Ovary (tissue), 3 donors: ENCODE results near the gene TBC1D5.
A peak's percentile ranks its signal among the peaks of the same experiment; 100 is the strongest.

ENCODE experiments used
- EP300 ChIP-seq: sonication (generic); formaldehyde crosslinking; IDR thresholded peaks from one replicate; pipeline ENCODE4 v1.6.1; 2017; ENCODE audit warnings: antibody characterized with exemption
- POLR2A ChIP-seq: fragments of 450-650 bp; IDR thresholded peaks from one replicate; pipeline ENCODE4 v1.6.1; 2017; ENCODE audit warnings: antibody characterized with exemption, mild to moderate bottlenecking, moderate library complexity
- TF ChIP-seq, protein P1 (sequence below), 3 donors: fragments of 450-650 bp in 2 of 3; fragments of 200-600 bp in 1 of 3; IDR thresholded peaks; one replicate each; pipeline versions ENCODE4 v1.5.1 to v1.8.0; 2016 to 2022; ENCODE audit warnings: antibody characterized with exemption in 3 of 3, mild to moderate bottlenecking in 1 of 3
- donor health status: DM: no; HTN: no; CAD: no.

DNA sequence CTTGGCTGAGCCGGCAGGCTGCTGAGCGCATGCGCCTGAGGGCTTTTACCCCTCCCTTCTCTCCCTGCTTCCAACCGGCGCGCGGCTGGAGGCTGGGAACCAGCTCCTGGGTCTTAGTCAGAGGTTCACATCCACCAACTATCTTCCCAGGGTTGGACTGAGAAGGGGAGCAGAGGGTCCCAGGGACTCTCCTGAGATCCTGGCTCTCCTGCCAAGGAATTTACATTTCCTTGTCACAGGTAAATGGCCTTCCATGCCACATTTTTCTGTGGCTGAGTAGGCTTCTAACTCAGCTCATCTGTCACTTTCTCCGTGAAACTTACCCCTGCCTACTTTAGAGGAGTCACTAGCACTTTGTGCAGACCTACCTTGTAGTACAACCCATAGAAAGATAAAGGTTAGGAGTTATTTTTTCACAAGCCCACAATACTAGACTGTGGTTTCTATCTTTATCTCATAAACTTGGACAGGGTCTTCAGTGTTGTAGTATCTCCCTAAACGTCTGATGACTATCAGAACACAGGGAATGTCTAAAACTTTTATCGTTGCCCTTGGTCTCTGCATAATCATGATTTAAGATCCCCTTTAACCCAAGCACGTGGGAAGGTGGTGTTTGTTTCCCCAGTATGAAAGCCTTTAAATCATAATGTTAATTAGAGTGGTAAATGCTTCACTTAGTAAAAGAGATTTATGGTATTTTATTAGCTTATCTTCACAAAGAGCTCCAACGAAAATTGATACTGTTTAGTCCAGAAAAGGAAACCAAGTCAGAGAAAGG lies 638 bp upstream of the TBC1D5 start:
- TF ChIP-seq, protein P1, sequence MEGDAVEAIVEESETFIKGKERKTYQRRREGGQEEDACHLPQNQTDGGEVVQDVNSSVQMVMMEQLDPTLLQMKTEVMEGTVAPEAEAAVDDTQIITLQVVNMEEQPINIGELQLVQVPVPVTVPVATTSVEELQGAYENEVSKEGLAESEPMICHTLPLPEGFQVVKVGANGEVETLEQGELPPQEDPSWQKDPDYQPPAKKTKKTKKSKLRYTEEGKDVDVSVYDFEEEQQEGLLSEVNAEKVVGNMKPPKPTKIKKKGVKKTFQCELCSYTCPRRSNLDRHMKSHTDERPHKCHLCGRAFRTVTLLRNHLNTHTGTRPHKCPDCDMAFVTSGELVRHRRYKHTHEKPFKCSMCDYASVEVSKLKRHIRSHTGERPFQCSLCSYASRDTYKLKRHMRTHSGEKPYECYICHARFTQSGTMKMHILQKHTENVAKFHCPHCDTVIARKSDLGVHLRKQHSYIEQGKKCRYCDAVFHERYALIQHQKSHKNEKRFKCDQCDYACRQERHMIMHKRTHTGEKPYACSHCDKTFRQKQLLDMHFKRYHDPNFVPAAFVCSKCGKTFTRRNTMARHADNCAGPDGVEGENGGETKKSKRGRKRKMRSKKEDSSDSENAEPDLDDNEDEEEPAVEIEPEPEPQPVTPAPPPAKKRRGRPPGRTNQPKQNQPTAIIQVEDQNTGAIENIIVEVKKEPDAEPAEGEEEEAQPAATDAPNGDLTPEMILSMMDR (IDR thresholded peaks at IDR 0.05): no peak
- TF ChIP-seq POLR2A (peak; percentile 11), EP300 (no peak)
